HepG2 (cell line): Measurements from ENCODE around the gene CRTAC1. TPM values are rescaled to one million over a fixed set of nuclear protein-coding genes. Genes with fewer than 3 reads are reported as not detected.

Experiments used
- CBFB ChIP-seq: sonication (generic); formaldehyde crosslinking; IDR thresholded peaks from 2 replicates; pipeline ENCODE4 v1.4.0; 2020; ENCODE audit warnings: missing genetic modification reagents
- EEA1 ChIP-seq: sonication (generic); formaldehyde crosslinking; IDR thresholded peaks from 2 replicates; pipeline ENCODE4 v1.5.1; 2020; ENCODE audit warnings: mild to moderate bottlenecking, missing genetic modification reagents, borderline replicate concordance
- EZH2 ChIP-seq: conservative IDR thresholded peaks from 2 replicates; pipeline ENCODE4 v1.6.1; 2012; ENCODE audit warnings: mild to moderate bottlenecking, low read depth, low read length, moderate library complexity
- FOXJ3 ChIP-seq: sonication (generic); formaldehyde crosslinking; IDR thresholded peaks from 2 replicates; pipeline ENCODE4 v1.4.0; 2020; ENCODE audit warnings: missing genetic modification reagents, mild to moderate bottlenecking, borderline replicate concordance
- FOXP1 ChIP-seq, 2 experiments: fragments of 450-650 bp in 1 of 2; IDR thresholded peaks; 2 replicates each; pipeline ENCODE4 v1.6.1; 2017 to 2018; ENCODE audit warnings: antibody characterized with exemption in 1 of 2
- GATAD1 ChIP-seq: IDR thresholded peaks from 2 replicates; pipeline ENCODE4 v1.6.1; 2016; ENCODE audit warnings: missing genetic modification reagents, missing compliant biosample characterization
- KAT2B ChIP-seq: fragments of 150-350 bp; IDR thresholded peaks from 2 replicates; pipeline ENCODE4 v1.6.1; 2014; ENCODE audit warnings: low read depth, low read length, borderline replicate concordance
- MED13 ChIP-seq: sonication (generic); formaldehyde crosslinking; IDR thresholded peaks from 2 replicates; pipeline ENCODE4 v1.5.0; 2020; ENCODE audit warnings: missing genetic modification reagents
- SATB2 ChIP-seq: sonication (generic); formaldehyde crosslinking; IDR thresholded peaks from 2 replicates; pipeline ENCODE4 v1.5.0; 2020; ENCODE audit warnings: missing genetic modification reagents
- TCF12 ChIP-seq, 2 experiments: fragments of 450-650 bp in 1 of 2; sonication (generic) in 1 of 2; formaldehyde crosslinking in 1 of 2; IDR thresholded peaks; 2 replicates each; pipeline versions ENCODE4 v1.6.1 to v1.8.0; 2017 to 2022; ENCODE audit warnings: antibody characterized with exemption in 1 of 2, mild to moderate bottlenecking in 1 of 2, missing genetic modification reagents in 1 of 2, moderate library complexity in 1 of 2
- ZBTB3 ChIP-seq: sonication (generic); formaldehyde crosslinking; IDR thresholded peaks from 2 replicates; pipeline ENCODE4 v1.4.0; 2020; ENCODE audit warnings: low read depth, mild to moderate bottlenecking, moderate library complexity, missing genetic modification reagents, borderline replicate concordance
- ZC3H4 ChIP-seq: sonication (generic); formaldehyde crosslinking; IDR thresholded peaks from 2 replicates; pipeline ENCODE4 v1.4.0; 2020; ENCODE audit warnings: missing genetic modification reagents, borderline replicate concordance
- ZKSCAN1 ChIP-seq: fragments of 150-350 bp; IDR thresholded peaks from 2 replicates; pipeline ENCODE4 v1.6.1; 2014; ENCODE audit warnings: low read length
- ZNF180 ChIP-seq: sonication (generic); formaldehyde crosslinking; IDR thresholded peaks from 2 replicates; pipeline ENCODE4 v1.4.0; 2020; ENCODE audit warnings: low read depth, missing genetic modification reagents, borderline replicate concordance
- ZNF251 ChIP-seq: sonication (generic); formaldehyde crosslinking; IDR thresholded peaks from 2 replicates; pipeline ENCODE4 v1.9.0; 2021; ENCODE audit warnings: mild to moderate bottlenecking, missing genetic modification reagents
- ZNF331 ChIP-seq: sonication (generic); formaldehyde crosslinking; IDR thresholded peaks from 2 replicates; pipeline ENCODE4 v1.4.0; 2020; ENCODE audit warnings: missing genetic modification reagents
- ZNF33B ChIP-seq: sonication (generic); formaldehyde crosslinking; IDR thresholded peaks from 2 replicates; pipeline ENCODE4 v1.5.1; 2020; ENCODE audit warnings: mild to moderate bottlenecking, missing genetic modification reagents
- ZNF557 ChIP-seq: sonication (generic); formaldehyde crosslinking; IDR thresholded peaks from 2 replicates; pipeline ENCODE4 v1.4.0; 2020; ENCODE audit warnings: missing genetic modification reagents
- ZSCAN21 ChIP-seq: sonication (generic); formaldehyde crosslinking; IDR thresholded peaks from 2 replicates; pipeline ENCODE4 v1.8.0; 2022; ENCODE audit warnings: mild to moderate bottlenecking, missing genetic modification reagents, moderate library complexity, borderline replicate concordance
- polyA plus RNA-seq, 8 experiments: library from polyadenylated mRNA; depleted of rRNA in 3 of 8; stranded (reverse) in 7 of 8; unstranded in 1 of 8; fragments of >200 nt; fragmentation: Illumina TruSeq in 4 of 8; extraction: Trizol in 4 of 8; gene quantifications; 2 replicates each; pipeline versions ENCODE4 v1.2.1 to v1.2.3, GENCODE V29; 2011 to 2016; ENCODE audit warnings: low read depth in 4 of 8, missing spikeins in 1 of 8, mixed read lengths in 1 of 8; ENCODE audit not compliant: insufficient read depth in 1 of 8
- total RNA-seq, 5 experiments: library from RNA; depleted of rRNA; stranded (reverse); fragments of >200 nt; fragmentation: Illumina TruSeq; extraction: Trizol; gene quantifications; 2 replicates each; pipeline ENCODE4 v1.2.3, GENCODE V29; 2016; ENCODE audit warnings: low read depth in 1 of 5
- TF ChIP-seq, protein P1 (sequence below): sonication (generic); formaldehyde crosslinking; IDR thresholded peaks from 2 replicates; pipeline ENCODE4 v1.5.1; 2020; ENCODE audit warnings: missing genetic modification reagents, mild to moderate bottlenecking, borderline replicate concordance
- TF ChIP-seq, protein P2 (sequence below): sonication (generic); formaldehyde crosslinking; IDR thresholded peaks from 2 replicates; pipeline ENCODE4 v1.4.0; 2020; ENCODE audit warnings: missing genetic modification reagents
- TF ChIP-seq, protein P3 (sequence below): sonication (generic); formaldehyde crosslinking; IDR thresholded peaks from 2 replicates; pipeline ENCODE4 v1.8.0; 2022; ENCODE audit warnings: mild to moderate bottlenecking, missing genetic modification reagents
- TF ChIP-seq, protein P4 (sequence below): sonication (generic); formaldehyde crosslinking; IDR thresholded peaks from 2 replicates; pipeline ENCODE4 v1.4.0; 2020; ENCODE audit warnings: mild to moderate bottlenecking, missing genetic modification reagents
- TF ChIP-seq, protein P5 (sequence below): sonication (generic); formaldehyde crosslinking; IDR thresholded peaks from 2 replicates; pipeline ENCODE4 v1.4.0; 2020; ENCODE audit warnings: missing genetic modification reagents

The CRTAC1 gene
- total and polyA plus RNA-seq, 2 of the 13 experiments (the other 11 are each of a cell fraction or from before 2014, with no cell fraction given), result not detected

DNA sequence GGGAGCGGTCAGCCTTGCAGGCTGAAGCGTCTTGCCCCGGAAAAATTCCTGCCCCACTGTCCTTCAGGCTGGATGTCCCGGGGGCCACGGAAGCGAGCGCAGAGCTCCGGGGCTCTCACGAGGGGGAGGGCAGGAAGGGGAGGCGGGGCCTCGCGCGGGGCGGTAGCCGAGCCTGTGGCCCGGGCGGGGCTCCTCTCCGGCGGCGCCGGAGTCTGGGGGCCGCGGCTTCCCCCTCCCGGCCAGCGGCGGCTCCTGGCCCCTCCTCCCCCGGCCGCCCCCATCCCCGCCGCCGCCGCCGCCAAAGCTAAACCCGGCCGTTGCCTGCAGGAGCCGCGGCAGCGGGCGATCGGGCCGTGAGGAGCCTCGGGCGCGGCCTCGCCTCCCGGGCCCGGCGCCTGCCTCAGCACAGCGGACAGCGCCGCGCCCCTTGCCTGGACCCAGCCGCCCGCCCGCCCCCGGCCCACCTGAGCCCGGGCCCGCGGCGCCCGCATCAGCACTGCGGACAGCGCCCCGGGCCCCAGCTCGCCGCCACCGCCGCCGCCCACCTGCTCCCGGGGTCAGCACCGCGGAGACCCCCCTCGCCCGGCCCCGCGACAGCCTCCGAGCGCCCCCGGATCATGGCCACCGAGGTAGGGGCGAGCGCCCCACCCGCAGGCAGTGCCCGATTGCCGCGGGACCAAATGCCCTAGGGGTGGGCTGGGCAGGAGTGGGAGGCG is 180.6 kb downstream of the CRTAC1 start, which contains the start of gene GOLGA7B (continued):
- TF ChIP-seq, protein P1, sequence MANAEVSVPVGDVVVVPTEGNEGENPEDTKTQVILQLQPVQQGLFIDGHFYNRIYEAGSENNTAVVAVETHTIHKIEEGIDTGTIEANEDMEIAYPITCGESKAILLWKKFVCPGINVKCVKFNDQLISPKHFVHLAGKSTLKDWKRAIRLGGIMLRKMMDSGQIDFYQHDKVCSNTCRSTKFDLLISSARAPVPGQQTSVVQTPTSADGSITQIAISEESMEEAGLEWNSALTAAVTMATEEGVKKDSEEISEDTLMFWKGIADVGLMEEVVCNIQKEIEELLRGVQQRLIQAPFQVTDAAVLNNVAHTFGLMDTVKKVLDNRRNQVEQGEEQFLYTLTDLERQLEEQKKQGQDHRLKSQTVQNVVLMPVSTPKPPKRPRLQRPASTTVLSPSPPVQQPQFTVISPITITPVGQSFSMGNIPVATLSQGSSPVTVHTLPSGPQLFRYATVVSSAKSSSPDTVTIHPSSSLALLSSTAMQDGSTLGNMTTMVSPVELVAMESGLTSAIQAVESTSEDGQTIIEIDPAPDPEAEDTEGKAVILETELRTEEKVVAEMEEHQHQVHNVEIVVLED (CRISPR knock-in tag), result no peak
- TF ChIP-seq ZNF33B (CRISPR knock-in tag), result no peak
- TF ChIP-seq, protein P2, sequence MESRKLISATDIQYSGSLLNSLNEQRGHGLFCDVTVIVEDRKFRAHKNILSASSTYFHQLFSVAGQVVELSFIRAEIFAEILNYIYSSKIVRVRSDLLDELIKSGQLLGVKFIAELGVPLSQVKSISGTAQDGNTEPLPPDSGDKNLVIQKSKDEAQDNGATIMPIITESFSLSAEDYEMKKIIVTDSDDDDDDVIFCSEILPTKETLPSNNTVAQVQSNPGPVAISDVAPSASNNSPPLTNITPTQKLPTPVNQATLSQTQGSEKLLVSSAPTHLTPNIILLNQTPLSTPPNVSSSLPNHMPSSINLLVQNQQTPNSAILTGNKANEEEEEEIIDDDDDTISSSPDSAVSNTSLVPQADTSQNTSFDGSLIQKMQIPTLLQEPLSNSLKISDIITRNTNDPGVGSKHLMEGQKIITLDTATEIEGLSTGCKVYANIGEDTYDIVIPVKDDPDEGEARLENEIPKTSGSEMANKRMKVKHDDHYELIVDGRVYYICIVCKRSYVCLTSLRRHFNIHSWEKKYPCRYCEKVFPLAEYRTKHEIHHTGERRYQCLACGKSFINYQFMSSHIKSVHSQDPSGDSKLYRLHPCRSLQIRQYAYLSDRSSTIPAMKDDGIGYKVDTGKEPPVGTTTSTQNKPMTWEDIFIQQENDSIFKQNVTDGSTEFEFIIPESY (CRISPR knock-in tag), result no peak
- TF ChIP-seq, protein P3, sequence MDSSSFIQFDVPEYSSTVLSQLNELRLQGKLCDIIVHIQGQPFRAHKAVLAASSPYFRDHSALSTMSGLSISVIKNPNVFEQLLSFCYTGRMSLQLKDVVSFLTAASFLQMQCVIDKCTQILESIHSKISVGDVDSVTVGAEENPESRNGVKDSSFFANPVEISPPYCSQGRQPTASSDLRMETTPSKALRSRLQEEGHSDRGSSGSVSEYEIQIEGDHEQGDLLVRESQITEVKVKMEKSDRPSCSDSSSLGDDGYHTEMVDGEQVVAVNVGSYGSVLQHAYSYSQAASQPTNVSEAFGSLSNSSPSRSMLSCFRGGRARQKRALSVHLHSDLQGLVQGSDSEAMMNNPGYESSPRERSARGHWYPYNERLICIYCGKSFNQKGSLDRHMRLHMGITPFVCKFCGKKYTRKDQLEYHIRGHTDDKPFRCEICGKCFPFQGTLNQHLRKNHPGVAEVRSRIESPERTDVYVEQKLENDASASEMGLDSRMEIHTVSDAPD (CRISPR knock-in tag), result no peak
- TF ChIP-seq ZBTB3, result no peak
- no peak for TF ChIP-seq KAT2B
- no peak for TF ChIP-seq ZNF557 (CRISPR knock-in tag)
- TF ChIP-seq EZH2, result no peak
- no peak for TF ChIP-seq MED13 (CRISPR knock-in tag)
- no peak for TF ChIP-seq ZNF251 (CRISPR knock-in tag)
- TF ChIP-seq ZC3H4 (CRISPR knock-in tag), result no peak
- no peak for TF ChIP-seq ZSCAN21 (CRISPR knock-in tag)
- no peak for TF ChIP-seq ZNF180 (CRISPR knock-in tag)
- no peak for TF ChIP-seq FOXJ3
- 0 out of 2 replicates have a peak, but pooled peaks have one; percentile 32 for TF ChIP-seq ZNF331 (CRISPR knock-in tag)
- TF ChIP-seq, protein P4, sequence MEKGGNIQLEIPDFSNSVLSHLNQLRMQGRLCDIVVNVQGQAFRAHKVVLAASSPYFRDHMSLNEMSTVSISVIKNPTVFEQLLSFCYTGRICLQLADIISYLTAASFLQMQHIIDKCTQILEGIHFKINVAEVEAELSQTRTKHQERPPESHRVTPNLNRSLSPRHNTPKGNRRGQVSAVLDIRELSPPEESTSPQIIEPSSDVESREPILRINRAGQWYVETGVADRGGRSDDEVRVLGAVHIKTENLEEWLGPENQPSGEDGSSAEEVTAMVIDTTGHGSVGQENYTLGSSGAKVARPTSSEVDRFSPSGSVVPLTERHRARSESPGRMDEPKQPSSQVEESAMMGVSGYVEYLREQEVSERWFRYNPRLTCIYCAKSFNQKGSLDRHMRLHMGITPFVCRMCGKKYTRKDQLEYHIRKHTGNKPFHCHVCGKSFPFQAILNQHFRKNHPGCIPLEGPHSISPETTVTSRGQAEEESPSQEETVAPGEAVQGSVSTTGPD, result no peak
- no peak for TF ChIP-seq GATAD1
- no peak for TF ChIP-seq TCF12 (IDR thresholded peaks at IDR 0.05)
- TF ChIP-seq TCF12 (CRISPR knock-in tag; IDR thresholded peaks at IDR 0.05), result no peak
- TF ChIP-seq FOXP1 (IDR thresholded peaks at IDR 0.05), result no peak
- TF ChIP-seq FOXP1 (CRISPR knock-in tag; IDR thresholded peaks at IDR 0.05), result no peak
- no peak for TF ChIP-seq CBFB (CRISPR knock-in tag)
- TF ChIP-seq EEA1 (CRISPR knock-in tag), result no peak
- TF ChIP-seq, protein P5, sequence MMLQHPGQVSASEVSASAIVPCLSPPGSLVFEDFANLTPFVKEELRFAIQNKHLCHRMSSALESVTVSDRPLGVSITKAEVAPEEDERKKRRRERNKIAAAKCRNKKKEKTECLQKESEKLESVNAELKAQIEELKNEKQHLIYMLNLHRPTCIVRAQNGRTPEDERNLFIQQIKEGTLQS (CRISPR knock-in tag), result no peak
- TF ChIP-seq SATB2 (CRISPR knock-in tag), result no peak
- TF ChIP-seq ZKSCAN1, result no peak
